Fibroblast of lung (primary cell): ENCODE data around the gene KMT2A. TPM values are rescaled to one million over a fixed set of nuclear protein-coding genes. Genes with fewer than 3 reads are reported as not detected.

ENCODE experiments used
- DNase-seq, 2 donors: peaks; one replicate each; pipeline versions ENCODE4 v3.0.0 to v3.0.0-alpha.2; 2010; ENCODE audit warnings: low read depth in 2 of 2
- H2AFZ ChIP-seq: 2 replicates; pipeline ENCODE4 v1.5.1; 2012; ENCODE audit warnings: low read length, control low read depth, inconsistent platforms
- H3K27ac ChIP-seq: 2 replicates; pipeline ENCODE4 v1.5.1; 2011; ENCODE audit warnings: low read length, control low read depth; ENCODE audit not compliant: insufficient read depth
- H3K27me3 ChIP-seq: 2 replicates; pipeline ENCODE4 v1.5.1; 2011; ENCODE audit warnings: mild to moderate bottlenecking, low read length; ENCODE audit not compliant: control insufficient read depth, insufficient read depth
- H3K36me3 ChIP-seq: 2 replicates; pipeline ENCODE4 v1.5.1; 2011; ENCODE audit warnings: low read length; ENCODE audit not compliant: control insufficient read depth, insufficient read depth
- H3K4me1 ChIP-seq: 2 replicates; pipeline ENCODE4 v1.5.1; 2011; ENCODE audit warnings: low read length; ENCODE audit not compliant: control insufficient read depth, insufficient read depth; ENCODE audit errors: extremely low read depth
- H3K4me2 ChIP-seq: 2 replicates; pipeline ENCODE4 v1.5.1; 2011; ENCODE audit warnings: low read length, control low read depth; ENCODE audit not compliant: insufficient read depth; ENCODE audit errors: extremely low read depth
- H3K4me3 ChIP-seq, 4 experiments: fragments of 200-600 bp in 1 of 4; sonication (generic) in 1 of 4; replicated peaks in 1 of 4; 2 replicates each; pipeline ENCODE4 v1.5.1; 2011 to 2016; ENCODE audit warnings: low read length in 4 of 4, low read depth in 3 of 4, mild to moderate bottlenecking in 3 of 4, control low read depth in 2 of 4, inconsistent platforms in 1 of 4, mixed read lengths in 1 of 4; ENCODE audit not compliant: insufficient read depth in 1 of 4; ENCODE audit errors: control extremely low read depth in 1 of 4
- H3K79me2 ChIP-seq: 2 replicates; pipeline ENCODE4 v1.5.1; 2012; ENCODE audit warnings: mild to moderate bottlenecking, low read length, inconsistent platforms; ENCODE audit not compliant: control insufficient read depth, insufficient read depth
- H3K9ac ChIP-seq: 2 replicates; pipeline ENCODE4 v1.5.1; 2011; ENCODE audit warnings: mild to moderate bottlenecking, low read length, control low read depth; ENCODE audit not compliant: insufficient read depth
- H3K9me3 ChIP-seq: 2 replicates; pipeline ENCODE4 v1.5.1; 2012; ENCODE audit warnings: low read depth, low read length; ENCODE audit not compliant: control insufficient read depth, insufficient read depth
- H4K20me1 ChIP-seq: 2 replicates; pipeline ENCODE4 v1.5.1; 2011; ENCODE audit warnings: low read length; ENCODE audit not compliant: control insufficient read depth, insufficient read depth; ENCODE audit errors: extremely low read depth
- CTCF ChIP-seq, 2 donors: IDR thresholded peaks in 1 of 2; conservative IDR thresholded peaks in 1 of 2; 1 replicate in 1 of 2; 2 replicates in 1 of 2; pipeline ENCODE4 v1.5.1; 2011 to 2012; ENCODE audit warnings: low read length in 2 of 2, control low read depth in 1 of 2, inconsistent platforms in 1 of 2, low read depth in 1 of 2, mild to moderate bottlenecking in 1 of 2
- EZH2 ChIP-seq: IDR thresholded peaks from 2 replicates; pipeline ENCODE4 v1.5.1; 2012; ENCODE audit warnings: low read length, control low read depth, mild to moderate bottlenecking; ENCODE audit errors: missing control alignments
- polyA plus RNA-seq, 2 donors: library from polyadenylated mRNA; depleted of rRNA in 1 of 2; stranded (reverse) in 1 of 2; unstranded in 1 of 2; fragments of >200 nt; gene quantifications; 2 replicates each; pipeline ENCODE4 v1.2.1, GENCODE V29; 2011 to 2012; ENCODE audit warnings: missing spikeins in 1 of 2
- total RNA-seq: library from RNA; depleted of rRNA; stranded (reverse); fragments of >200 nt; gene quantifications from 2 replicates; pipeline ENCODE4 v1.2.1, GENCODE V29; 2014

KMT2A gene
- total and polyA plus RNA-seq, 2 donors (not counting 1 experiment from before 2014, with no cell fraction given), result 17.1 to 33.4 TPM

- Histone ChIP-seq H3K4me3 (peak overlapping the region; percentile 69 to 91 (median 80)), H4K20me1 (peaks cover 7% of the 10 kb centered on the region), H3K9me3 (no peaks in the 10 kb centered on the region), H3K36me3 (no peaks in the 10 kb centered on the region), H3K4me2 (peak overlapping the region; percentile 100), H3K9ac (peak overlapping the region; percentile 25), H3K27me3 (no peaks in the 10 kb centered on the region), H3K4me1 (peaks cover 15% of the 10 kb centered on the region), H3K79me2 (peaks cover 69% of the 10 kb centered on the region), H2AFZ (no peak overlapping the region), H3K27ac (peak overlapping the region; percentile 79)
- peak in 1 of 2 donors; percentile 10 for TF ChIP-seq CTCF (conservative IDR thresholded peaks at IDR 0.05 in 1 of 2, IDR thresholded peaks at IDR 0.05 in 1 of 2; ENCODE audit: low read depth in 1 of 2, low read length in 2 of 2)
- TF ChIP-seq EZH2, result no peak
- DNase-seq, result peak; percentile 81 to 87
Observed at GRCh38 chr11:118438314-118438931, 2.1 kb downstream of the KMT2A start.

GRCh38 chr11:118439646-118440045 is 3.4 kb downstream of the KMT2A start:
- H3K27me3 ChIP-seq, result no peaks in the 10 kb centered on the region
- H3K4me3 ChIP-seq, result no peak overlapping the region
- TF ChIP-seq CTCF (conservative IDR thresholded peaks at IDR 0.05 in 1 of 2, IDR thresholded peaks at IDR 0.05 in 1 of 2; ENCODE audit: low read depth in 1 of 2, low read length in 2 of 2) (no peak), EZH2 (no peak)
- peaks cover 9% of the 10 kb centered on the region for H4K20me1 ChIP-seq
- no peak overlapping the region for H3K4me2 ChIP-seq
- no peak for DNase-seq
- H3K9me3 ChIP-seq, result no peaks in the 10 kb centered on the region
- H3K4me1 ChIP-seq, result peaks cover 10% of the 10 kb centered on the region
- H2AFZ ChIP-seq, result no peak overlapping the region
- no peak overlapping the region for H3K27ac ChIP-seq
- no peak overlapping the region for H3K9ac ChIP-seq
- no peaks in the 10 kb centered on the region for H3K36me3 ChIP-seq
- peaks cover 81% of the 10 kb centered on the region for H3K79me2 ChIP-seq

GRCh38 chr11:118441770-118442275 is 5.5 kb downstream of the KMT2A start:
- Histone ChIP-seq H3K4me2 (no peak overlapping the region), H3K36me3 (no peaks in the 10 kb centered on the region), H3K9ac (no peak overlapping the region), H3K79me2 (peaks cover 96% of the 10 kb centered on the region), H3K27ac (no peak overlapping the region), H4K20me1 (peaks cover 9% of the 10 kb centered on the region), H2AFZ (no peak overlapping the region), H3K4me3 (no peak overlapping the region), H3K9me3 (no peaks in the 10 kb centered on the region), H3K27me3 (no peaks in the 10 kb centered on the region), H3K4me1 (peaks cover 8% of the 10 kb centered on the region)
- no peak for TF ChIP-seq EZH2
- TF ChIP-seq CTCF (conservative IDR thresholded peaks at IDR 0.05 in 1 of 2, IDR thresholded peaks at IDR 0.05 in 1 of 2; ENCODE audit: low read depth in 1 of 2, low read length in 2 of 2), result no peak
- DNase-seq, result no peak
